Natural killer cell treated with Interleukin-12 subunit alpha and Interleukin-12 subunit beta and Interleukin-15 and Interleukin-18, amount 100 ng/mL, for 72 hours (primary cell): ENCODE measurements around the gene GBP3. TPM values are rescaled to one million over a fixed set of nuclear protein-coding genes. Genes with fewer than 3 reads are reported as not detected.
"Not testable (repeated sequence)": the region's sequence is repeated elsewhere in the genome, so short reads cannot be mapped to it uniquely, and the experiment has no call there.

Experiments
- ATAC-seq, 2 donors: fragments of 150-1000 bp; cut with Tn5 transposase in 1 of 2; sonication (Bioruptor Pico), chemical (Tn5 transposase) in 1 of 2; 2 replicates each; pipeline ENCODE4 v1.10.0; 2021
- DNase-seq: peaks from one replicate; pipeline ENCODE4 v3.0.0; 2022; ENCODE audit warnings: low spot score
- H3K27ac Mint-ChIP-seq, 2 donors: 1 replicate in 1 of 2; 2 replicates in 1 of 2; pipeline ENCODE4 v1.8.0; 2022; ENCODE audit warnings: mixed read lengths in 2 of 2, mild to moderate bottlenecking in 1 of 2, moderate library complexity in 1 of 2
- H3K27me3 Mint-ChIP-seq, 2 donors: 1 replicate in 1 of 2; 2 replicates in 1 of 2; pipeline ENCODE4 v1.8.0; 2022; ENCODE audit warnings: mixed read lengths in 2 of 2
- H3K36me3 Mint-ChIP-seq: one replicate; pipeline ENCODE4 v1.8.0; 2022; ENCODE audit warnings: mixed read lengths
- H3K4me1 Mint-ChIP-seq, 2 donors: 1 replicate in 1 of 2; 2 replicates in 1 of 2; pipeline ENCODE4 v1.8.0; 2022; ENCODE audit warnings: low read depth in 2 of 2, mixed read lengths in 2 of 2, mild to moderate bottlenecking in 1 of 2
- H3K4me3 Mint-ChIP-seq: one replicate; pipeline ENCODE4 v1.8.0; 2022; ENCODE audit warnings: mixed read lengths
- H3K9me3 Mint-ChIP-seq: 2 replicates; pipeline ENCODE4 v1.8.0; 2022; ENCODE audit warnings: mixed read lengths
- total RNA-seq, 2 donors: library from RNA; stranded (reverse); gene quantifications; one replicate each; pipeline ENCODE4 v1.2.3, GENCODE V29; 2022

GBP3 gene
- total RNA-seq, 2 donors from 2014 or later, result 36.6 to 88.6 TPM

DNA sequence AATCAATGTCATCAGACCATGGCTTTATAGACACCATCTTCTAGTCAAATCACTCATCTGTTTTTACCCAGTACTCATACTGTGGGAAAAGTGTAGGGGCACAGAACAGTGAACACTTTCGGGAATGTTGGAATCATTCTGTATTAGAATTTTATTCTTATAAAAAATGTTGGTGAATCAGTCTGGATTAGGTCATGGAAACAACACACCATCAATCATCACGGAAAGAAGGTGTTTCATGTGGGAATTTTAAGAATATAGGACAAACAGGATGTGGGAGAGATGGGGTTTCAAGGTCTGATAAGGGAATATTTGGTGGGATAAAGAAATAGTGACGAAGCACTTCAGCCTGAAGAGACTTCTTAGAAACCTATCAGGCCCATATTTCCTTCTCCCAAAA lies 25.1 kb upstream of the GBP3 start:
- H3K27me3 Mint-ChIP-seq, result no peaks in the 10 kb centered on the region
- H3K9me3 Mint-ChIP-seq, result peaks cover 3% of the 10 kb centered on the region
- ATAC-seq (no peak), DNase-seq (no peak)
- H3K27ac Mint-ChIP-seq, result peak overlapping the region; percentile 15 to 16
- H3K4me1 Mint-ChIP-seq, result peaks cover 3 to 4% of the 10 kb centered on the region in 2 donors
- no peak overlapping the region for H3K4me3 Mint-ChIP-seq
- H3K36me3 Mint-ChIP-seq, result peaks cover 19% of the 10 kb centered on the region

DNA sequence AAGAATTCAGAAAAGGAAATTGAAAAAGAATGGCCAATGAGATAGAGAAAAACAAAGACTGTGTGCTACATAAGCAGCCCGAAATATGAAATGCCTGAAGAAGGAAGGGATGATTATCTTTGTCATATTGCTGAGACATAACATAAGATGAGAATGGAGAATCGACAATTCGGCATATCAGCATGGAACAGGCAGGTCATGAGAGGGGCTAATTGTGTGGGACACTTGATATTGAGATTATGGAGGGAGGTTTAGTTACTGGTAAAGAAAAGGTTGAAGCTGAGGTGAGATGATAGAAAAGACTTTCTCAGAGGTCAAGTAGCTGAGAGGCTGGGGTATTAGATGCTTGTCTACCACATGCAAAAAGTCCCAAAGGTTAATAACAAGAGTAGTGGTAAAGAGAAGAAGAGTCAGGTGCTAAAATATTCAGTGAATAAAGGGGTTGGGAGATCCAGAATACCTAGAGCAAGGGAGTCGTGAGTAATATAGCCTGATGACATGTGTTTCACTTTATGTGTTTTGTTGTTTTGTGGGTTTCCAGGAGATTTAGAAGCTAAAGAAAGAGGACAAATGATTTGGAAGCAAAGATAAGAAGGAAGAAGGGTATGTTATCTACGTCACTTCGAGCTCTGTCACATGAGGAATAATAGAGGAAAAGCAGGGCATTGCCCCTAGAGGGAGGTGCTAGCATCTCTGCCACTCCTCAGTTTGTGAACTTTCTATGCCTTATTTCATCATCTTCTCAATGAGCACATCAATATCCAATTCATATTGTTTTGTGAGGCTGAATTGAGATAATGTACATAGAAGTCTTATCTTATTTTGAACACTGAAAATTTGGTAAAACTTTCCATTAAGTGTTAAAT lies 23.9 kb upstream of the GBP3 start:
- H3K4me3 Mint-ChIP-seq, H3K9me3 Mint-ChIP-seq, H3K27ac Mint-ChIP-seq, H3K27me3 Mint-ChIP-seq, DNase-seq: not testable (repeated sequence)
- peak; percentile 91 to 92 for ATAC-seq
- Mint-ChIP-seq H3K36me3 (peaks cover 18% of the 10 kb centered on the region), H3K4me1 (peaks cover 6 to 11% of the 10 kb centered on the region in 2 donors)

GRCh38 chr1:89044970-89045721 lies 22.5 kb upstream of the GBP3 start:
- no peak overlapping the region for H3K27ac Mint-ChIP-seq
- ATAC-seq (no peak), DNase-seq (no peak)
- H3K27me3 Mint-ChIP-seq, result no peaks in the 10 kb centered on the region
- H3K4me3 Mint-ChIP-seq, result no peak overlapping the region
- peaks cover 19 to 25% of the 10 kb centered on the region in 2 donors for H3K4me1 Mint-ChIP-seq
- H3K9me3 Mint-ChIP-seq, result peaks cover 6% of the 10 kb centered on the region
- H3K36me3 Mint-ChIP-seq, result peaks cover 23% of the 10 kb centered on the region

- peaks cover 29 to 37% of the 10 kb centered on the region in 2 donors for H3K4me1 Mint-ChIP-seq
- no peak for ATAC-seq
- DNase-seq, result no peak
- peaks cover 8% of the 10 kb centered on the region for H3K9me3 Mint-ChIP-seq
- no peak overlapping the region for H3K27ac Mint-ChIP-seq
- no peaks in the 10 kb centered on the region for H3K27me3 Mint-ChIP-seq
- H3K4me3 Mint-ChIP-seq, result no peak overlapping the region
- H3K36me3 Mint-ChIP-seq, result peaks cover 29% of the 10 kb centered on the region
These were observed 21.3 kb upstream of the GBP3 start for GRCh38 chr1:89043940-89044339.

- Mint-ChIP-seq H3K4me1 (peaks cover 40 to 45% of the 10 kb centered on the region in 2 donors), H3K4me3 (no peak overlapping the region), H3K36me3 (peaks cover 26% of the 10 kb centered on the region), H3K9me3 (peaks cover 13% of the 10 kb centered on the region), H3K27ac (peak overlapping the region; percentile 24 to 78), H3K27me3 (no peaks in the 10 kb centered on the region)
- ATAC-seq (no peak), DNase-seq (no peak)
These were observed 19.8 kb upstream of the GBP3 start for GRCh38 chr1:89042491-89042890.

- Mint-ChIP-seq H3K4me1 (peaks cover 44 to 45% of the 10 kb centered on the region in 2 donors), H3K36me3 (peaks cover 26% of the 10 kb centered on the region), H3K27me3 (no peaks in the 10 kb centered on the region), H3K27ac (peak overlapping the region; percentile 89 to 99), H3K9me3 (peaks cover 13% of the 10 kb centered on the region), H3K4me3 (peak overlapping the region; percentile 86)
- DNase-seq, result no peak
- ATAC-seq, result no peak
These were observed 19.1 kb upstream of the GBP3 start for GRCh38 chr1:89041721-89042120.

DNA sequence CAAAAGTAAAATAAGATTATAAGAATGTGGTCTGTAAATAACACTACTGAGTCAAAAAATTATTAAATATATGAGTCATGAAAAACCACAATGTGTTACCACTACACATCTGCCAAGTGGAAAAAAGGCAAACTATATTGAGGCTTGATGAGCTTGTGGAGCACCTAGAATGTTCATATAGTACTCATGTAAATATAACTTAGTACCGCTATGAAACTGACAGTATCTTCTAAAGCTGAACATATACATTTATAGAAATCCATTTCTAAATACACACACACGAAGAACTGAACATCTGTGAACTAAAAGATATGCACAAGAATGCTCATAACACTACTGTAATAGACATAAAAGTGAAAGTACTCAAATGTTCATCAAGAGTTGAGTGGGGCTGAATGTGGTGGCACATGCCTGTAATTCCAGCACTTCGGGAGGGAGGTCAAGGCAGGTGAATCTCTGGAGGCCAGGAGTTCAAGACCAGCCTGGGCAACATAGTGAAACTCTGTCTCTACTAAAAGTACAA lies 18.5 kb upstream of the GBP3 start:
- H3K27ac Mint-ChIP-seq, result peak overlapping the region; percentile 89 to 99

DNA sequence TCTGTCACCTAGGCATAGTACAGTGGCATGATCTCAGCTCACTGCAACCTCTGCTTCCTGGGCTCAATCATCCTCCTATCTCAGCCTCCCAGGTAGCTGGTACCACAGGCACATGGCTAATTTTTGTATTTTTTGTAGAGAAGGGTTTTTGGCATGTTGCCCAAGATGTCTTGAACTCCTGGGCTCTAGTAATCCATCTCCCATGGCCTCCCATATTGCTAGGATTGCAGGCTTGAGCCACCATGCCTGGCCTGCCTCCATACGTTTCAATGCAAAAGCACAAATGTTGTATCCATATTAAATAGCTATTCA lies 17.6 kb upstream of the GBP3 start:
- Mint-ChIP-seq H3K9me3 (peaks cover 13% of the 10 kb centered on the region), H3K4me1 (peaks cover 48 to 50% of the 10 kb centered on the region in 2 donors), H3K4me3 (peak overlapping the region; percentile 86), H3K36me3 (peaks cover 26% of the 10 kb centered on the region), H3K27ac (peak overlapping the region; percentile 89 to 99), H3K27me3 (no peaks in the 10 kb centered on the region)
- ATAC-seq, result no peak
- DNase-seq, result no peak

More for the DNA sequence above, 18.5 kb upstream of the GBP3 start:
- H3K4me3 Mint-ChIP-seq, result peak overlapping the region; percentile 86
- ATAC-seq, result peak; percentile 95
- H3K27me3 Mint-ChIP-seq, result no peaks in the 10 kb centered on the region
- H3K4me1 Mint-ChIP-seq, result peaks cover 44 to 45% of the 10 kb centered on the region in 2 donors
- H3K36me3 Mint-ChIP-seq, result peaks cover 26% of the 10 kb centered on the region
- no peak for DNase-seq
- H3K9me3 Mint-ChIP-seq, result peaks cover 13% of the 10 kb centered on the region

DNA sequence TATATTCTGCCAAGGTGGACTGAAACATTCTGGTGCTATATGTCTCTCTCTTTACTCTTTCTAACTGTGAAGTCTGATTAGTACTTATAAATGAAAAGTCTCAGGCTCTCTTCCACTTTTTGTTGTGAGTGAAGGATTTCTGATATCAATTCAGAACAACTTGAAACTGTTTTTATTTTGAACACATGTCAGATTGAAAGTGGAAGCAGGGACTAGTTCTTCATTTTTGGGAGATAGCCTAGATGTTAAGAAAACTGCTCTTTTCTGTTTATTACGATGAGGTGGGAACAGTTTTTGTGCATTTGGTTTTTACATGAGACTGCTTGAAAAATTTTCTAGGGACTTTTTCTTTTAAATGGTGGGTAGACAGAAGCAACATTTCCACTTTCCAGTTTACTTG lies 14.5 kb upstream of the GBP3 start:
- peaks cover 47 to 52% of the 10 kb centered on the region in 2 donors for H3K4me1 Mint-ChIP-seq
- H3K27me3 Mint-ChIP-seq, result no peaks in the 10 kb centered on the region
- H3K27ac Mint-ChIP-seq, result peak overlapping the region in 1 of 2 donors; percentile 99
- DNase-seq (no peak), ATAC-seq (no peak)
- peak overlapping the region; percentile 14 for H3K4me3 Mint-ChIP-seq
- peaks cover 29% of the 10 kb centered on the region for H3K36me3 Mint-ChIP-seq
- peaks cover 10% of the 10 kb centered on the region for H3K9me3 Mint-ChIP-seq

- Mint-ChIP-seq H3K9me3 (peaks cover 11% of the 10 kb centered on the region), H3K27me3 (no peaks in the 10 kb centered on the region), H3K36me3 (peaks cover 41% of the 10 kb centered on the region), H3K27ac (no peak overlapping the region), H3K4me3 (no peak overlapping the region), H3K4me1 (peaks cover 42 to 49% of the 10 kb centered on the region in 2 donors)
- DNase-seq (no peak), ATAC-seq (peak in 1 of 2 donors; percentile 67)
These were observed 12.4 kb upstream of the GBP3 start for GRCh38 chr1:89035080-89035479.

- not testable (repeated sequence) for ATAC-seq, H3K27ac Mint-ChIP-seq, DNase-seq, H3K4me3 Mint-ChIP-seq, H3K27me3 Mint-ChIP-seq, H3K9me3 Mint-ChIP-seq
- Mint-ChIP-seq H3K4me1 (peaks cover 38 to 49% of the 10 kb centered on the region in 2 donors), H3K36me3 (peaks cover 35% of the 10 kb centered on the region)
These were observed 11.3 kb upstream of the GBP3 start for GRCh38 chr1:89034004-89034403.

- not testable (repeated sequence) for H3K9me3 Mint-ChIP-seq, H3K27me3 Mint-ChIP-seq, ATAC-seq, DNase-seq
- Mint-ChIP-seq H3K4me1 (peaks cover 31 to 39% of the 10 kb centered on the region in 2 donors), H3K4me3 (peak overlapping the region; percentile 37), H3K27ac (peak overlapping the region; percentile 30 to 36), H3K36me3 (peaks cover 31% of the 10 kb centered on the region)
These were observed 6.4 kb upstream of the GBP3 start for GRCh38 chr1:89029051-89029450.

GRCh38 chr1:89025928-89026327 lies 3.3 kb upstream of the GBP3 start:
- Mint-ChIP-seq H3K9me3 (peaks cover 4% of the 10 kb centered on the region), H3K4me3 (no peak overlapping the region), H3K4me1 (peaks cover 32 to 41% of the 10 kb centered on the region in 2 donors), H3K36me3 (peaks cover 22% of the 10 kb centered on the region), H3K27me3 (no peaks in the 10 kb centered on the region), H3K27ac (peak overlapping the region in 1 of 2 donors; percentile 10)
- DNase-seq (no peak), ATAC-seq (no peak)

DNA sequence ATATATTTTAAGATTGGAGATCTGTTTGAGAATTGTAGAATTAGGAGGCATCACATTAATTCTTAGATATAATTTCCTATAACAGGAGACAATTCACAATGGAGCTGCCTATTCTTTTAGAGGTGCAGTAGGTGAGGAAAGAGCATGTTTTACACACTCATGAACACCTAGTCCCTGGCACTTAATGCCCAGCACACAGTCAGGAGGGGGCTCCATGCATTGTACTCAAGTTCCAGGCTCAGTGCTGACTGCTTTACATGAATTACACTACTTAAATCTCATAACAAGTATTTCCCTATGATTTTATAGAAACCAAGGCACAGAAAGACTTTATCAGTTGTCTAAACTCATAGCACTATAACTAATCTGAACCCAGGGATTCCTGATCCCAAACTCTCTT lies 360 bp upstream of the GBP3 start:
- Mint-ChIP-seq H3K4me1 (peaks cover 39 to 41% of the 10 kb centered on the region in 2 donors), H3K36me3 (peaks cover 32% of the 10 kb centered on the region), H3K27ac (peak overlapping the region; percentile 84 to 95)

More for the DNA sequence above, 360 bp upstream of the GBP3 start:
- H3K9me3 Mint-ChIP-seq, result no peaks in the 10 kb centered on the region
- DNase-seq, result no peak
- no peaks in the 10 kb centered on the region for H3K27me3 Mint-ChIP-seq
- peak overlapping the region; percentile 95 for H3K4me3 Mint-ChIP-seq
- ATAC-seq, result peak; percentile 50 to 60
